IMR-90 (cell line): Measurements from ENCODE around the gene PLA2G4F. TPM values are rescaled to one million over a fixed set of nuclear protein-coding genes. Genes with fewer than 3 reads are reported as not detected.

Experiments
- ATAC-seq: fragments of 200-7000 bp; cut with Tn5 transposase; 2 replicates; pipeline ENCODE4 v1.9.1; 2020; ENCODE audit warnings: low read depth, mild to moderate bottlenecking, moderate library complexity
- BruUV-seq: library from RNA; stranded (reverse); fragments of 400-500 nt; replicated peaks from 2 replicates; lab custom pipeline; 2021; lab: Mats Ljungman, UMichigan
- CTCF ChIA-PET: fragments of 300-600 bp; formaldehyde crosslinking; extraction: SDS; loops from one replicate; lab custom pipeline; 2021; ENCODE audit warnings: antibody characterized with exemption; lab: Yijun Ruan, JAX
- POLR2A ChIA-PET: fragments of 300-600 bp; sonication (Branson Sonifier 250); formaldehyde crosslinking; loops from one replicate; lab custom pipeline; 2022; ENCODE audit warnings: antibody characterized with exemption; ENCODE audit not compliant: unreplicated experiment; lab: Charles Lee
- DNase-seq: peaks from one replicate; pipeline ENCODE4 v3.0.0; 2013
- H2AFZ ChIP-seq: replicated peaks from 2 replicates; pipeline ENCODE3; 2013; ENCODE audit warnings: low read length, mild to moderate bottlenecking; ENCODE audit not compliant: poor library complexity
- H2AK5ac ChIP-seq: 2 replicates; pipeline ENCODE4 v1.6.1; 2013; ENCODE audit warnings: low read depth, low read length, inconsistent platforms
- H2AK9ac ChIP-seq: replicated peaks from 2 replicates; pipeline ENCODE3; 2013; ENCODE audit warnings: mild to moderate bottlenecking, low read depth, low read length, moderate library complexity; ENCODE audit not compliant: poor library complexity
- H2BK120ac ChIP-seq: 2 replicates; pipeline ENCODE4 v1.6.1; 2013; ENCODE audit warnings: low read depth, low read length, inconsistent platforms
- H2BK15ac ChIP-seq: 3 replicates; pipeline ENCODE4 v1.6.1; 2013; ENCODE audit warnings: low read depth, low read length, inconsistent platforms
- H2BK20ac ChIP-seq: 2 replicates; pipeline ENCODE4 v1.6.1; 2013; ENCODE audit warnings: low read depth, mild to moderate bottlenecking, inconsistent platforms, low read length, moderate library complexity
- H2BK5ac ChIP-seq: 2 replicates; pipeline ENCODE4 v1.6.1; 2013; ENCODE audit warnings: mild to moderate bottlenecking, low read depth, low read length, inconsistent platforms; ENCODE audit not compliant: poor library complexity, severe bottlenecking
- H3K14ac ChIP-seq: replicated peaks from 2 replicates; pipeline ENCODE4 v1.6.1; 2013; ENCODE audit warnings: low read depth, low read length, inconsistent platforms
- H3K18ac ChIP-seq: 2 replicates; pipeline ENCODE4 v1.6.1; 2013; ENCODE audit warnings: low read depth, low read length, control low read depth
- H3K23ac ChIP-seq: 2 replicates; pipeline ENCODE4 v1.6.1; 2013; ENCODE audit warnings: low read depth, low read length, inconsistent platforms
- H3K27ac ChIP-seq: 2 replicates; pipeline ENCODE4 v1.5.1; 2013; ENCODE audit warnings: mild to moderate bottlenecking, control low read depth, low read length; ENCODE audit not compliant: insufficient read depth
- H3K27me3 ChIP-seq: 2 replicates; pipeline ENCODE4 v1.6.1; 2013; ENCODE audit warnings: low read length; ENCODE audit not compliant: control insufficient read depth, insufficient read depth
- H3K36me3 ChIP-seq: 2 replicates; pipeline ENCODE4 v1.6.1; 2013; ENCODE audit warnings: low read length, mixed read lengths; ENCODE audit not compliant: control insufficient read depth, insufficient read depth
- H3K4ac ChIP-seq: 2 replicates; pipeline ENCODE4 v1.6.1; 2013; ENCODE audit warnings: low read depth, low read length, inconsistent platforms
- H3K4me1 ChIP-seq: 2 replicates; pipeline ENCODE4 v1.6.1; 2013; ENCODE audit warnings: low read length, mixed read lengths; ENCODE audit not compliant: control insufficient read depth, insufficient read depth
- H3K4me2 ChIP-seq: 2 replicates; pipeline ENCODE4 v1.6.1; 2013; ENCODE audit warnings: low read depth, mild to moderate bottlenecking, control low read depth, low read length, moderate library complexity
- H3K4me3 ChIP-seq: 2 replicates; pipeline ENCODE4 v1.5.1; 2013; ENCODE audit warnings: low read depth, mild to moderate bottlenecking, control low read depth, low read length, moderate library complexity; ENCODE audit not compliant: insufficient read depth
- H3K56ac ChIP-seq: 2 replicates; pipeline ENCODE4 v1.6.1; 2013; ENCODE audit warnings: low read length, inconsistent platforms; ENCODE audit not compliant: insufficient read depth; ENCODE audit errors: extremely low read depth
- H3K79me1 ChIP-seq, 2 experiments: 2 replicates each; pipeline ENCODE4 v1.6.1; 2013; ENCODE audit warnings: low read length in 2 of 2, inconsistent platforms in 1 of 2, low read depth in 1 of 2
- H3K9ac ChIP-seq: 2 replicates; pipeline ENCODE4 v1.6.1; 2013; ENCODE audit warnings: low read depth, low read length, control low read depth
- H3K9me1 ChIP-seq: 2 replicates; pipeline ENCODE4 v1.6.1; 2013; ENCODE audit warnings: low read length, inconsistent platforms; ENCODE audit not compliant: insufficient read depth
- H3K9me3 ChIP-seq: 2 replicates; pipeline ENCODE4 v1.6.1; 2013; ENCODE audit warnings: low read length; ENCODE audit not compliant: control insufficient read depth, insufficient read depth
- H4K20me1 ChIP-seq: 2 replicates; pipeline ENCODE4 v1.6.1; 2013; ENCODE audit warnings: low read length, inconsistent platforms; ENCODE audit not compliant: insufficient read depth
- H4K5ac ChIP-seq: 2 replicates; pipeline ENCODE4 v1.6.1; 2013; ENCODE audit warnings: mild to moderate bottlenecking, low read depth, low read length, control low read depth
- H4K8ac ChIP-seq, 2 experiments: 2 replicates each; pipeline ENCODE4 v1.6.1; 2013; ENCODE audit warnings: low read depth in 2 of 2, low read length in 2 of 2, control low read depth in 1 of 2, inconsistent platforms in 1 of 2
- H4K91ac ChIP-seq: 2 replicates; pipeline ENCODE4 v1.6.1; 2013; ENCODE audit warnings: low read depth, low read length, inconsistent platforms; ENCODE audit not compliant: insufficient read depth
- CEBPB ChIP-seq: IDR thresholded peaks from 2 replicates; pipeline ENCODE4 v1.6.1; 2012; ENCODE audit warnings: low read depth, low read length, improper control_type of control experiment
- CHD1 ChIP-seq: IDR thresholded peaks from 2 replicates; pipeline ENCODE4 v1.6.1; 2012; ENCODE audit warnings: low read depth, low read length, improper control_type of control experiment
- ELK1 ChIP-seq: fragments of 150-350 bp; IDR thresholded peaks from 2 replicates; pipeline ENCODE4 v1.6.1; 2016; ENCODE audit warnings: low read depth, mild to moderate bottlenecking, low read length, moderate library complexity, borderline replicate concordance
- FOS ChIP-seq: fragments of 150-350 bp; IDR thresholded peaks from 2 replicates; pipeline ENCODE4 v1.6.1; 2016; ENCODE audit warnings: low read depth, low read length
- MAFK ChIP-seq: IDR thresholded peaks from 2 replicates; pipeline ENCODE4 v1.6.1; 2012; ENCODE audit warnings: low read depth, low read length, improper control_type of control experiment
- NFE2L2 ChIP-seq: fragments of 150-350 bp; IDR thresholded peaks from 2 replicates; pipeline ENCODE4 v1.6.1; 2016; ENCODE audit warnings: low read depth, mild to moderate bottlenecking, low read length
- POLR2A ChIP-seq: IDR thresholded peaks from 2 replicates; pipeline ENCODE4 v1.6.1; 2012; ENCODE audit warnings: mild to moderate bottlenecking, low read depth, low read length
- RAD21 ChIP-seq: IDR thresholded peaks from 2 replicates; pipeline ENCODE4 v1.6.1; 2012; ENCODE audit warnings: low read length, improper control_type of control experiment
- RCOR1 ChIP-seq: IDR thresholded peaks from 2 replicates; pipeline ENCODE4 v1.6.1; 2012; ENCODE audit warnings: mild to moderate bottlenecking, low read length, improper control_type of control experiment; ENCODE audit not compliant: insufficient replicate concordance
- RFX5 ChIP-seq: IDR thresholded peaks from 2 replicates; pipeline ENCODE4 v1.8.0; 2012; ENCODE audit warnings: low read depth, mild to moderate bottlenecking, low read length, moderate library complexity
- WGBS, 2 experiments: methylation state at CpG; one replicate each; pipeline versions ENCODE4 v1.1.5 to v1.1.7; 2013; ENCODE audit warnings: missing lambda C conversion rate in 2 of 2; ENCODE audit not compliant: insufficient read length in 1 of 2; ENCODE audit errors: extremely low coverage in 2 of 2; 5-methylcytosine and 5-hydroxymethylcytosine counted together
- dilution Hi-C: fragments of 300-500 bp; cut with HindIII; formaldehyde crosslinking; loops from one replicate; pipeline ENCODE4 v1.14.3; 2018; ENCODE audit warnings: low sequenced_read_pairs; ENCODE audit not compliant: unreplicated experiment
- in situ Hi-C: fragments of 300-500 bp; cut with MboI; formaldehyde crosslinking; loops from 3 replicates; pipeline ENCODE4 v1.14.3; 2019; ENCODE audit warnings: low sequenced_read_pairs, inconsistent platforms, mixed read lengths
- intact Hi-C: fragments of 100-400 bp; cut with micrococcal nuclease; formaldehyde crosslinking; loops from 2 replicates; pipeline ENCODE4 v1.10.0; 2022
- polyA plus RNA-seq, 3 experiments: library from polyadenylated mRNA; depleted of rRNA; stranded (reverse); fragments of >200 nt; gene quantifications; 2 replicates each; pipeline ENCODE4 v1.2.3, GENCODE V29; 2012; ENCODE audit warnings: low replicate concordance in 1 of 3
- total RNA-seq: library from RNA; depleted of rRNA; stranded (reverse); fragments of >200 nt; gene quantifications from 2 replicates; pipeline ENCODE4 v1.2.3, GENCODE V29; 2012
- TF ChIP-seq, protein P1 (sequence below): conservative IDR thresholded peaks from 2 replicates; pipeline ENCODE4 v1.5.1; 2012; ENCODE audit warnings: mild to moderate bottlenecking, low read depth, low read length, improper control_type of control experiment

The PLA2G4F gene
- total and polyA plus RNA-seq, 2 of the 4 experiments (the other 2 are of a cell fraction) = not detected

- Histone ChIP-seq H2AFZ (no peak overlapping the region), H4K5ac (no peak overlapping the region), H3K36me3 (no peaks in the 10 kb centered on the region), H2BK15ac (no peak overlapping the region), H2BK20ac (no peak overlapping the region), H4K20me1 (no peaks in the 10 kb centered on the region), H3K9ac (no peak overlapping the region), H3K27ac (no peak overlapping the region), H2AK9ac (no peak overlapping the region), H3K18ac (no peak overlapping the region), H3K4me3 (no peak overlapping the region), H3K56ac (no peak overlapping the region), H4K91ac (no peak overlapping the region), H2BK5ac (no peak overlapping the region), H3K4me1 (no peaks in the 10 kb centered on the region), H3K9me1 (no peaks in the 10 kb centered on the region), H3K4me2 (no peak overlapping the region), H3K27me3 (peaks cover 46% of the 10 kb centered on the region), H4K8ac (no peak overlapping the region), H3K23ac (no peak overlapping the region), H2BK120ac (no peak overlapping the region), H3K4ac (no peak overlapping the region), H3K14ac (no peak overlapping the region), H3K9me3 (peaks cover 3% of the 10 kb centered on the region; the same call in 1 of the 2 replicates), H2AK5ac (no peak overlapping the region), H3K79me1 (no peaks in the 10 kb centered on the region)
- in situ Hi-C loops = no loop called here
- ChIA-PET POLR2A (no interaction called here), CTCF (no interaction called here)
- dilution Hi-C loops = no loop called here
- no TSS peak for BruUV-seq
- TF ChIP-seq ELK1 (no peak), CHD1 (no peak), CEBPB (no peak), RAD21 (no peak), FOS (no peak), NFE2L2 (no peak), POLR2A (no peak), MAFK (no peak), RCOR1 (no peak), RFX5 (no peak)
- TF ChIP-seq, protein P1, sequence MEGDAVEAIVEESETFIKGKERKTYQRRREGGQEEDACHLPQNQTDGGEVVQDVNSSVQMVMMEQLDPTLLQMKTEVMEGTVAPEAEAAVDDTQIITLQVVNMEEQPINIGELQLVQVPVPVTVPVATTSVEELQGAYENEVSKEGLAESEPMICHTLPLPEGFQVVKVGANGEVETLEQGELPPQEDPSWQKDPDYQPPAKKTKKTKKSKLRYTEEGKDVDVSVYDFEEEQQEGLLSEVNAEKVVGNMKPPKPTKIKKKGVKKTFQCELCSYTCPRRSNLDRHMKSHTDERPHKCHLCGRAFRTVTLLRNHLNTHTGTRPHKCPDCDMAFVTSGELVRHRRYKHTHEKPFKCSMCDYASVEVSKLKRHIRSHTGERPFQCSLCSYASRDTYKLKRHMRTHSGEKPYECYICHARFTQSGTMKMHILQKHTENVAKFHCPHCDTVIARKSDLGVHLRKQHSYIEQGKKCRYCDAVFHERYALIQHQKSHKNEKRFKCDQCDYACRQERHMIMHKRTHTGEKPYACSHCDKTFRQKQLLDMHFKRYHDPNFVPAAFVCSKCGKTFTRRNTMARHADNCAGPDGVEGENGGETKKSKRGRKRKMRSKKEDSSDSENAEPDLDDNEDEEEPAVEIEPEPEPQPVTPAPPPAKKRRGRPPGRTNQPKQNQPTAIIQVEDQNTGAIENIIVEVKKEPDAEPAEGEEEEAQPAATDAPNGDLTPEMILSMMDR = no peak
- no CpG with 5 or more reads among the region's 7 CpGs for WGBS, 2 experiments
- intact Hi-C loops = no loop called here
- ATAC-seq (no peak), DNase-seq (no peak)
These were observed 49.0 kb downstream of the PLA2G4F start for GRCh38 chr15:42107473-42107872.
